Karpas-422 (cell line): ENCODE measurements around the gene SYAP1. TPM values are rescaled to one million over a fixed set of nuclear protein-coding genes. Genes with fewer than 3 reads are reported as not detected.
"Not testable (repeated sequence)": the region's sequence is repeated elsewhere in the genome, so short reads cannot be mapped to it uniquely, and the experiment has no call there.

Experiments used
- DNase-seq: peaks from one replicate; pipeline ENCODE4 v3.0.0-alpha.2; 2015
- H2AFZ ChIP-seq: fragments of 200-600 bp; sonication (generic); 2 replicates; pipeline ENCODE4 v1.6.1; 2014; ENCODE audit warnings: antibody characterized with exemption, low read length, mixed read lengths
- H3K27ac ChIP-seq: fragments of 200-600 bp; sonication (generic); 2 replicates; pipeline ENCODE4 v1.5.1; 2014; ENCODE audit warnings: mild to moderate bottlenecking, low read length, moderate library complexity
- H3K27me3 ChIP-seq: fragments of 200-600 bp; sonication (generic); 2 replicates; pipeline ENCODE4 v1.6.1; 2014; ENCODE audit warnings: low read length, mixed read lengths
- H3K36me3 ChIP-seq: fragments of 200-600 bp; sonication (generic); 2 replicates; pipeline ENCODE4 v1.6.1; 2014; ENCODE audit warnings: low read length, mixed read lengths; ENCODE audit not compliant: insufficient read depth
- H3K4me1 ChIP-seq: fragments of 200-600 bp; sonication (generic); 2 replicates; pipeline ENCODE4 v1.6.1; 2014; ENCODE audit warnings: mild to moderate bottlenecking, low read length, mixed read lengths
- H3K4me2 ChIP-seq: fragments of 200-600 bp; sonication (generic); 2 replicates; pipeline ENCODE4 v1.6.1; 2014; ENCODE audit warnings: low read length, low read depth, mild to moderate bottlenecking; ENCODE audit not compliant: poor library complexity, severe bottlenecking
- H3K4me3 ChIP-seq: fragments of 200-600 bp; sonication (generic); 2 replicates; pipeline ENCODE4 v1.5.1; 2014; ENCODE audit warnings: mild to moderate bottlenecking, antibody characterized with exemption, low read length, mixed read lengths
- H3K79me2 ChIP-seq: fragments of 200-600 bp; sonication (generic); 2 replicates; pipeline ENCODE4 v1.6.1; 2014; ENCODE audit warnings: mild to moderate bottlenecking, low read length, mixed read lengths
- H3K9ac ChIP-seq: fragments of 200-600 bp; sonication (generic); 2 replicates; pipeline ENCODE4 v1.6.0; 2014; ENCODE audit warnings: low read length
- H3K9me2 ChIP-seq: fragments of 200-600 bp; sonication (generic), shearing (Covaris generic); replicated peaks from 2 replicates; pipeline ENCODE4 v1.6.0; 2014; ENCODE audit warnings: mild to moderate bottlenecking, low read length, moderate library complexity; ENCODE audit not compliant: insufficient read depth
- H3K9me3 ChIP-seq: fragments of 300-700, 200-600 bp; sonication (generic); 2 replicates; pipeline ENCODE4 v1.6.1; 2014; ENCODE audit warnings: low read length, mixed read lengths
- H4K20me1 ChIP-seq: fragments of 200-600 bp; sonication (generic); 2 replicates; pipeline ENCODE4 v1.6.1; 2014; ENCODE audit warnings: mild to moderate bottlenecking, antibody characterized with exemption, low read length, low read depth; ENCODE audit not compliant: insufficient read depth
- total RNA-seq: library from RNA; depleted of rRNA; stranded (reverse); fragments of >200 nt; shearing (Covaris generic); gene quantifications from 2 replicates; pipeline ENCODE4 v1.2.3, GENCODE V29; 2014; ENCODE audit warnings: low replicate concordance

Gene SYAP1
- total RNA-seq, 1 experiment from 2014 or later, result 31.2 TPM

DNA sequence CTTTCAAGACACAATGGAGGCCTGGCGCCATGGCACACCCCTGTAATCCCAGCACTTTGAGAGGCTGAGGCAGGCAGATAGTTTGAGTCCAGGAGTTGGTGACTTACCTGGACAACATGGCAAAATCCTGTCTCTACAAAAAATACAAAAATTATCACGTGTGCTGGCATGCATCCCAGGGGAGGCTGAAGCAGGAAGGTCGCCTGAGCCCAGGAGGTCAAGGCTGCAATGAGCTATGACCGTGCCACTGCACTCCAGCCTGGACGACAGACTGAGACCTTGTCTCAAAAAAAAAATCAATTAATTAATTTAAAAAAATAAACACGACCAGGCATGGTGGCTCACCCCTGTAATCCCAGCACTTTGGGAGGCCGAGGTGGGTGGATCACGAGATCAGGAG, 4.9 kb upstream of the SYAP1 start:
- Histone ChIP-seq H3K4me1 (peaks cover 16% of the 10 kb centered on the region), H3K79me2 (peaks cover 13% of the 10 kb centered on the region), H4K20me1 (no peaks in the 10 kb centered on the region), H2AFZ (no peak overlapping the region), H3K4me3 (no peak overlapping the region), H3K36me3 (no peaks in the 10 kb centered on the region), H3K27ac (no peak overlapping the region), H3K27me3 (no peaks in the 10 kb centered on the region), H3K9me3 (no peaks in the 10 kb centered on the region), H3K4me2 (no peak overlapping the region), H3K9me2 (no peaks in the 10 kb centered on the region), H3K9ac (no peak overlapping the region)
- DNase-seq, result no peak

- H3K36me3 ChIP-seq, H3K27ac ChIP-seq, H4K20me1 ChIP-seq, DNase-seq, H3K9me2 ChIP-seq, H2AFZ ChIP-seq, H3K4me3 ChIP-seq, H3K9me3 ChIP-seq, H3K4me2 ChIP-seq, H3K27me3 ChIP-seq, H3K9ac ChIP-seq: not testable (repeated sequence)
- peaks cover 21% of the 10 kb centered on the region for H3K79me2 ChIP-seq
- peaks cover 20% of the 10 kb centered on the region for H3K4me1 ChIP-seq
Measured at GRCh38 chrX:16715638-16716037, 3.8 kb upstream of the SYAP1 start.

DNA sequence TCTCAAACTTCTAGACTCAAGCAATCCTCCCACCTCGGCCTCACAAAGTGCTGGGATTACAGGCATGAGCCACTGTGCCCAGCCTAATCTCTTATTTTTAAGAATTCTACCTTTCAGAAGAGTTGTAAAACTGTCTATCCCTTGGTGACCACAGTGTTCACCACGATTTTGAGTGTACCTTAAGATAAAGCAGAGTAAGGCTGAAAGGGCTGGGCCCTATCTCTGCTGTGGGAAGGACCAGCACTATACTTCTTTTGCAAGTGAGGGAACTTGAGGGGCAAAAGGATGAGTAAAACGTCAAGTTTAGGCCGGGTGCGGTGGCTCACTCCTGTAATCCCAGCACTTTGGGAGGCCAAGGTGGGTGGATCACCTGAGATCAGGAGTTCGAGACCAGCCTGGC, 3.0 kb upstream of the SYAP1 start:
- H3K4me2 ChIP-seq, H3K9ac ChIP-seq, H4K20me1 ChIP-seq, H3K27me3 ChIP-seq, DNase-seq, H3K36me3 ChIP-seq, H2AFZ ChIP-seq, H3K9me2 ChIP-seq, H3K4me3 ChIP-seq, H3K9me3 ChIP-seq, H3K27ac ChIP-seq: not testable (repeated sequence)
- Histone ChIP-seq H3K79me2 (peaks cover 25% of the 10 kb centered on the region), H3K4me1 (peaks cover 20% of the 10 kb centered on the region)

- peak overlapping the region; percentile 76 for H2AFZ ChIP-seq
- peak overlapping the region; percentile 92 for H3K4me2 ChIP-seq
- no peaks in the 10 kb centered on the region for H3K9me3 ChIP-seq
- H3K27me3 ChIP-seq, result no peaks in the 10 kb centered on the region
- peak overlapping the region; percentile 84 for H3K4me3 ChIP-seq
- peaks cover 28% of the 10 kb centered on the region for H3K4me1 ChIP-seq
- H3K79me2 ChIP-seq, result peaks cover 44% of the 10 kb centered on the region
- no peak overlapping the region for H3K27ac ChIP-seq
- no peak for DNase-seq
- H3K36me3 ChIP-seq, result peaks cover 4% of the 10 kb centered on the region; the same call in 1 of the 2 replicates
- peaks cover 6% of the 10 kb centered on the region; the same call in 1 of the 2 replicates for H4K20me1 ChIP-seq
- H3K9me2 ChIP-seq, result no peaks in the 10 kb centered on the region
- peak overlapping the region; percentile 89 for H3K9ac ChIP-seq
Measured at GRCh38 chrX:16718824-16719333, 533 bp upstream of the SYAP1 start.

DNA sequence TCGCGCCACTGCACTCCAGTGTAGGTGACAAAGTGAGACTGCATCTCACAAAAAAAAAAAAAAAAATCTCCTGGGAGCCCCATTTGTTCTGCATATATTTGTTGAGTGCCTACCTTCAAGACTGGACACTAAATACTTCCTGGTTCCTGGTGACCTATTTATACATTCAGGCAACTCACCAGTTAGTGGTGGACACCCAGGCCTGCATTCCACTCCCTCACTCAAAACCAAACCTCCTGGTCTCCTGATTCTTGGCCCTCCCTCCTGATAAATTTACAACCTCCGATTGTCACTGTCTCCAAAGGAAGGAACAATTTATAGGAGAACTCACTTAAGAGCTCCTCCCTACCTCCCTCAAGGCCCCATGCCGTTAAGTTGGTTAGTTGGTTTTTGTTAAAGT, 3.1 kb downstream of the SYAP1 start:
- Histone ChIP-seq H3K27ac (no peak overlapping the region), H3K4me1 (peaks cover 35% of the 10 kb centered on the region), H3K79me2 (peaks cover 78% of the 10 kb centered on the region), H3K4me2 (peak overlapping the region; percentile 92), H3K9me2 (no peaks in the 10 kb centered on the region), H3K27me3 (no peaks in the 10 kb centered on the region), H3K4me3 (no peak overlapping the region), H3K36me3 (peaks cover 5% of the 10 kb centered on the region; the same call in 1 of the 2 replicates), H4K20me1 (peaks cover 10% of the 10 kb centered on the region), H2AFZ (no peak overlapping the region), H3K9ac (no peak overlapping the region), H3K9me3 (no peaks in the 10 kb centered on the region)
- DNase-seq, result no peak

DNA sequence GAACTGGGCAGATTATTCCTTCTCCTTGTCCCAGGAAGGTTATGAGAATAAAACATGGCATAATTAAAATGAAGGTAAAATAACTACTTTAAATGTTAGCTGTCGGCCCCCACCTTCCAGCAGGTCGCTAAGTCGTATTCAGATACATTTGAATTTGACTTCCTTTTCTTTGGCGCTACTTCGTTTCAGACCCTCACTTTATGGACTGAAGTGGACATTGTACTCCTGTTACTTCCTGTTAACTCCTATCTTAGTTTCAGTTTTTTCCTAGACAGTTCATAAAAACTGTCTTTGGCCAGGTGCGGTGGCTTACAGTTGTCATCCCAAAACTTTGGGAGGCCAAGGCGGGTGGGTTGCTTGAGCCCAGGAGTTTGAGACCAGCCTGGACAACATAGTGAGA, 5.7 kb downstream of the SYAP1 start:
- Histone ChIP-seq H3K27ac (no peak overlapping the region), H3K79me2 (peaks cover 96% of the 10 kb centered on the region), H3K27me3 (no peaks in the 10 kb centered on the region), H3K4me2 (no peak overlapping the region), H3K4me1 (peaks cover 29% of the 10 kb centered on the region), H3K9me2 (no peaks in the 10 kb centered on the region), H3K36me3 (peaks cover 5% of the 10 kb centered on the region; the same call in 1 of the 2 replicates), H3K9me3 (no peaks in the 10 kb centered on the region), H3K4me3 (no peak overlapping the region), H3K9ac (no peak overlapping the region), H2AFZ (no peak overlapping the region), H4K20me1 (peaks cover 8% of the 10 kb centered on the region)
- DNase-seq, result no peak

DNA sequence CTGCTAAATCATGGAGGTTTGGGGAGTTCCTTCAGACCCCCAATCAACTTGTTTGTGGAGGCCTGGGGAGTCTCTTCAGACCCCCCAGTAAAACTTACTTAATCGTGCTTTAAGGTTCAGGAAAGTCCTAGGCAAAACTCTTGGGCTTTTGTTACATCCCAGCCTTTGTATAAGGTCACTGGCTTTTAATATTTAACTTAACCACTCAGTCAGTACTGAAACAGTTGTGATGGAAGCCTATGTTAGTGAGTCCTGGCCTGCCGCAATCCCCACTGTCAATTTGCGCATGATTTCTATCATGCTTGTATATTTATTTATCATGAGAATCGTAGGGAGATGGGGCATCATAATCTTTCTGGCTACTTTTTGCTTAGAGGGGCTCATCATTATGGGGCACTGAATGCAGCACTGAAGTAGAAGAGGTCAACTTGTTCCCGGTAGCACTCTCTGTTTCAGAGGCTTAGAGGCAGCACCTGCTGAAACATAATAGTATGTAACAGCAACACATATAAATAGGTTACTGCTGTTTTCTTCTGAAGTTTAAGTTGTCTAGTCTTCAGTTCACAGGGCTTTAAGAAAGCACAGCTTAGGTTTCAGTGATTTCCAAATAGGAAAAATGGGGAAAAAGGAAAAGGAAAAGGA, 7.1 kb downstream of the SYAP1 start:
- not testable (repeated sequence) for H3K9ac ChIP-seq, H3K4me3 ChIP-seq, H3K4me2 ChIP-seq, H3K27ac ChIP-seq, H3K36me3 ChIP-seq, H3K9me2 ChIP-seq, DNase-seq, H3K27me3 ChIP-seq, H2AFZ ChIP-seq, H4K20me1 ChIP-seq, H3K9me3 ChIP-seq
- Histone ChIP-seq H3K4me1 (peaks cover 16% of the 10 kb centered on the region), H3K79me2 (peaks cover 94% of the 10 kb centered on the region)

DNA sequence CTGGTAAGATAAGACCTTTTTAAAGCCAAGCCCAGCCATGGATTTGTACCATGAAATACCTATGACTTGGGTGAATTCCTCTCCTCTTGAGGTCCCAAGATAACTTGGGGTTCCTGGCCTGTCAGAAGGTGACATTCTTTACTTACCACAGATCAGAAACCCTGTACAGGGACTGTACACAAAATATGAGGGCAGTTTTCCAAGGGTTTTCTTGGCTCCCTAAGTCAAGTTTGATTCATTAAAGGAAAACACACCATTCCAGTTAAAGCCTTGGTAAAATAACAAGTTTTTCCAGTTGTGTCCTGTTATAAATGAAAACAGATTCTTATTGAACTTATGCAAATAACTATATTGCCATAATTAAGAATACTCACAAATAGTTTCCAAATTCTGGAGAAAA, 8.2 kb downstream of the SYAP1 start:
- Histone ChIP-seq H3K4me2 (no peak overlapping the region), H3K79me2 (peaks cover 93% of the 10 kb centered on the region)

More for the DNA sequence above, 8.2 kb downstream of the SYAP1 start:
- Histone ChIP-seq H3K27me3 (no peaks in the 10 kb centered on the region), H3K27ac (no peak overlapping the region), H3K9me2 (no peaks in the 10 kb centered on the region), H2AFZ (no peak overlapping the region), H3K4me3 (no peak overlapping the region), H3K9me3 (no peaks in the 10 kb centered on the region), H3K9ac (no peak overlapping the region), H4K20me1 (peaks cover 4% of the 10 kb centered on the region; the same call in 1 of the 2 replicates), H3K36me3 (peaks cover 5% of the 10 kb centered on the region; the same call in 1 of the 2 replicates), H3K4me1 (peaks cover 8% of the 10 kb centered on the region)
- no peak for DNase-seq
